OCI-LY7 (cell line): ENCODE measurements around the gene ZFHX3.

ENCODE experiments used
- CTCF ChIP-seq: fragments of 200-600 bp; sonication (generic); conservative IDR thresholded peaks from 2 replicates; pipeline ENCODE4 v1.5.1; 2014; ENCODE audit warnings: mild to moderate bottlenecking, antibody characterized with exemption, low read length, moderate library complexity, mixed read lengths
- EZH2phosphoT487 ChIP-seq: fragments of 200-600 bp; sonication (generic); IDR thresholded peaks from 2 replicates; pipeline ENCODE4 v1.6.1; 2018; ENCODE audit warnings: low read depth, borderline replicate concordance, mild to moderate bottlenecking, mixed run types, antibody characterized with exemption, low read length, moderate library complexity, mixed read lengths

GRCh38 chr16:72905581-72905980, 142.3 kb downstream of the ZFHX3 start:
- TF ChIP-seq CTCF: no peak
- no peak for TF ChIP-seq EZH2phosphoT487
